ENCODE data around the gene LCN9.

GRCh38 chr9:135657416-135657815 is 5.7 kb upstream of the LCN9 start:
- TF ChIP-seq TAF1 (IDR thresholded peaks at IDR 0.05; ENCODE audit: borderline replicate concordance, insufficient read depth, low read length) (no peak), POLR2AphosphoS5 (IDR thresholded peaks at IDR 0.05; ENCODE audit: low read depth, low read length) (no peak), SIN3A (IDR thresholded peaks at IDR 0.05; ENCODE audit: borderline replicate concordance, insufficient read depth, low read length) (no peak), REST (IDR thresholded peaks at IDR 0.05; ENCODE audit: insufficient read depth in 1 of 2, low read depth in 2 of 2, low read length in 2 of 2) (no peak), FOXP2 (optimal IDR thresholded peaks at IDR 0.05; ENCODE audit: borderline replicate concordance, extremely low read depth, extremely low read length, insufficient read depth) (no peak)
